ENCODE data around the gene FUT2.

FUT2 gene

GRCh38 chr19:48755084-48755641 is 59.4 kb downstream of the FUT2 start, which contains the start of gene FGF21:
Gene FGF21 (plus strand): TSS chr19:48755524. CDS start chr19:48756237, 713 bp downstream.
- no peak for DNase-seq

Data from activated T-cell treated with anti-CD3 and anti-CD28 coated beads, Interleukin-2, amount 50 U/mL, for 48 hours (primary cell).